HepG2 (cell line): ENCODE measurements around the gene PLSCR4.

ENCODE experiments used
- CSRNP2 ChIP-seq: sonication (generic); formaldehyde crosslinking; conservative IDR thresholded peaks from 2 replicates; pipeline ENCODE4 v1.8.0; 2022; ENCODE audit warnings: low read depth, missing genetic modification reagents
- CTCF ChIP-seq: sonication (generic); formaldehyde crosslinking; IDR thresholded peaks from 2 replicates; pipeline ENCODE4 v1.5.0; 2020; ENCODE audit warnings: mild to moderate bottlenecking, missing genetic modification reagents, moderate library complexity
- MLXIP ChIP-seq: sonication (generic); formaldehyde crosslinking; IDR thresholded peaks from 2 replicates; pipeline ENCODE4 v1.9.0; 2021; ENCODE audit warnings: missing genetic modification reagents, borderline replicate concordance
- SALL2 ChIP-seq: sonication (generic); formaldehyde crosslinking; IDR thresholded peaks from 2 replicates; pipeline ENCODE4 v1.8.1; 2023; ENCODE audit warnings: mild to moderate bottlenecking, missing genetic modification reagents, inconsistent platforms
- TERF1 ChIP-seq: sonication (generic); formaldehyde crosslinking; IDR thresholded peaks from 2 replicates; pipeline ENCODE4 v1.8.0; 2022; ENCODE audit warnings: mild to moderate bottlenecking, missing genetic modification reagents, moderate library complexity
- ZBTB7A ChIP-seq: sonication (generic); formaldehyde crosslinking; IDR thresholded peaks from 2 replicates; pipeline ENCODE4 v1.8.0; 2022; ENCODE audit warnings: mild to moderate bottlenecking, missing genetic modification reagents
- ZMYM2 ChIP-seq: sonication (generic); formaldehyde crosslinking; IDR thresholded peaks from 2 replicates; pipeline ENCODE4 v1.8.0; 2022; ENCODE audit warnings: mild to moderate bottlenecking, missing genetic modification reagents
- ZNF121 ChIP-seq: sonication (generic); formaldehyde crosslinking; IDR thresholded peaks from 2 replicates; pipeline ENCODE4 v1.5.0; 2020; ENCODE audit warnings: mild to moderate bottlenecking, missing genetic modification reagents
- ZNF362 ChIP-seq: sonication (generic); formaldehyde crosslinking; IDR thresholded peaks from 2 replicates; pipeline ENCODE4 v1.4.0; 2020; ENCODE audit warnings: missing genetic modification reagents, mild to moderate bottlenecking, borderline replicate concordance

- TF ChIP-seq SALL2 (CRISPR knock-in tag) = no peak
- TF ChIP-seq ZBTB7A (CRISPR knock-in tag) = no peak
- no peak for TF ChIP-seq TERF1
- no peak for TF ChIP-seq ZNF362
- no peak for TF ChIP-seq CTCF (CRISPR knock-in tag)
- no peak for TF ChIP-seq ZMYM2
- TF ChIP-seq MLXIP = no peak
- no peak for TF ChIP-seq CSRNP2 (CRISPR knock-in tag)
- TF ChIP-seq ZNF121 (CRISPR knock-in tag) = no peak
Measured at GRCh38 chr3:146184241-146185015, 66.5 kb downstream of the PLSCR4 start.
